Stimulated activated effector memory CD8-positive, alpha-beta T cell treated with anti-CD3 and anti-CD28 coated beads, Interleukin-12 subunit alpha, Interleukin-12 subunit beta, amount 100 ng/mL, for 72 hours (primary cell): ENCODE data around the gene HYAL4.

Experiments
- ATAC-seq: fragments of 150-1000 bp; cut with Tn5 transposase; 2 replicates; pipeline ENCODE4 v1.10.0; 2021
- DNase-seq, 2 donors: peaks; one replicate each; pipeline ENCODE4 v3.0.0; 2021 to 2022; ENCODE audit warnings: low spot score in 2 of 2
- H3K27ac Mint-ChIP-seq: one replicate; pipeline ENCODE4 v1.8.0; 2022; ENCODE audit warnings: mild to moderate bottlenecking, mixed read lengths
- H3K36me3 Mint-ChIP-seq: one replicate; pipeline ENCODE4 v1.8.0; 2022; ENCODE audit warnings: mild to moderate bottlenecking, mixed read lengths
- H3K4me1 Mint-ChIP-seq: one replicate; pipeline ENCODE4 v1.8.0; 2022; ENCODE audit warnings: mixed read lengths
- H3K4me3 Mint-ChIP-seq: one replicate; pipeline ENCODE4 v1.8.0; 2022; ENCODE audit warnings: mild to moderate bottlenecking, mixed read lengths
- H3K9me3 Mint-ChIP-seq: one replicate; pipeline ENCODE4 v1.8.0; 2022; ENCODE audit warnings: mixed read lengths

The HYAL4 gene

GRCh38 chr7:123917878-123918277, 72.9 kb downstream of the HYAL4 start:
- DNase-seq (no peak), ATAC-seq (no peak)
- no peak overlapping the region for H3K27ac Mint-ChIP-seq
- H3K4me3 Mint-ChIP-seq: no peak overlapping the region
- no peaks in the 10 kb centered on the region for H3K9me3 Mint-ChIP-seq
- no peaks in the 10 kb centered on the region for H3K36me3 Mint-ChIP-seq
- H3K4me1 Mint-ChIP-seq: no peaks in the 10 kb centered on the region

DNA sequence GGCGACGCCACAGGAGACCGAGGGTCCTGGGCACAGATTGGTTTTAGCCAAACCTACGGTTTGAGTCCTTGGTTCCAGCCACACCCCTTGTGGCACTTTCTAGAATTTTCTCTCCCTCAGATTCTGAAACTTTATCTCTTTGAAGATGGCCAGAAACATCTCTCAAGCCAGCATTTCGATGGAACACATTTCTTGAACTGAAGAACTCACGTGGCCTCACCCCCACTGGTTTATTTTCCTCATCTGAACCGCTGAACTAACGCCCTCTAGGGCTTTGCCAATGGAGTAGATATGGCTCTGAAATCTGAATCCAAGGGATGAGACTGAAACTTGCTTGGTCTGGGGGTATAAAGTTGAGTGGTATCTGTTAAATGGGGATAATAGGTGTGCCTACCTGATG, 73.3 kb downstream of the HYAL4 start:
- H3K36me3 Mint-ChIP-seq: no peaks in the 10 kb centered on the region
- ATAC-seq: no peak
- H3K4me1 Mint-ChIP-seq: no peaks in the 10 kb centered on the region
- no peak for DNase-seq
- no peaks in the 10 kb centered on the region for H3K9me3 Mint-ChIP-seq
- no peak overlapping the region for H3K4me3 Mint-ChIP-seq
- no peak overlapping the region for H3K27ac Mint-ChIP-seq

GRCh38 chr7:123923599-123923998, 78.6 kb downstream of the HYAL4 start:
- Mint-ChIP-seq H3K9me3 (no peaks in the 10 kb centered on the region), H3K27ac (no peak overlapping the region), H3K4me1 (no peaks in the 10 kb centered on the region), H3K36me3 (no peaks in the 10 kb centered on the region), H3K4me3 (no peak overlapping the region)
- no peak for DNase-seq
- no peak for ATAC-seq

DNA sequence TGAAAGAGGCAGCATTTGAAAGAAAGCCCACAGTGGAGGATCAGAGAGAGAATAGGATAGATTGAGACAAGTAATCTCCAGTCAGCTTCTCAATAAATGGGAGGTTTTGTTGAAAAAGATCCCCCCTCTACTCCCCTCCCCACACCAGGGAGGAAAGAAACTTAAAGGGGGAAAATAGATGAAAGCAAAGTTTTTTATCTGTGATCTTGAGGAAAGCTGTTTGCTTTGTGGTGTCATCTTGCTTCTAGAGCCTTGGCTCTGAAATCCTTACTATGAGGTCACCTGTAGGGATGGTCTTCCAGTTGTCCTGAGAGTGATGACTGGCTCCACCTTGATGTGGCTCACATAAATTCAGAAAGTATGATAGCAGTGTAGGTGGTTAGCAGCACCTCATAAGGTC, 80.0 kb downstream of the HYAL4 start, which contains the start of gene SPAM1:
SPAM1 (plus strand) TSS at position 301 of the 400 bp plus-strand sequence. CDS start 28,330 bp downstream, outside the sequence.
- H3K27ac Mint-ChIP-seq: no peak within 1 kb of the TSS
- DNase-seq: no peak
- H3K36me3 Mint-ChIP-seq: no peaks in the 10 kb centered on the region
- no peaks in the 10 kb centered on the region for H3K4me1 Mint-ChIP-seq
- ATAC-seq: no peak
- H3K9me3 Mint-ChIP-seq: no peaks in the 10 kb centered on the region
- H3K4me3 Mint-ChIP-seq: no peak within 1 kb of the TSS
